ENCODE measurements around the gene FABP6. TPM values are rescaled to one million over a fixed set of nuclear protein-coding genes. Genes with fewer than 3 reads are reported as not detected.
A peak's percentile ranks its signal among the peaks of the same experiment; 100 is the strongest.

FABP6 gene
- total RNA-seq, 1 experiment from 2014 or later = not detected

GRCh38 chr5:160199410-160199911 is 29.8 kb upstream of the FABP6 start:
- peak; percentile 62 to 90 for DNase-seq
- POLR2A ChIA-PET = no interaction called here
- no TSS peak for BruUV-seq (replicated peaks)
- intact Hi-C loops (cut with micrococcal nuclease; ENCODE audit: unreplicated experiment) = loop anchor here (1.0 kb wide), 6 partner anchors 11 to 192 kb away; no protein-coding TSS in a partner anchor
- Mint-ChIP-seq H3K36me3 (ENCODE audit: insufficient read depth, unreplicated experiment) (no peaks in the 10 kb centered on the region), H3K9me3 (ENCODE audit: unreplicated experiment) (no peaks in the 10 kb centered on the region), H3K27me3 (ENCODE audit: insufficient read depth, unreplicated experiment) (no peaks in the 10 kb centered on the region), H3K4me3 (ENCODE audit: unreplicated experiment) (peak overlapping the region; percentile 78), H3K4me1 (ENCODE audit: low read depth, unreplicated experiment) (peaks cover 19% of the 10 kb centered on the region), H3K27ac (ENCODE audit: unreplicated experiment) (peak overlapping the region; percentile 75)
- H3K4me3 ChIP-seq (ENCODE audit: low read depth, low read length) = peak overlapping the region; percentile 37
- CTCF ChIA-PET = interaction anchor here (0.7 to 3.6 kb wide), 5 partner anchors 11 to 219 kb away, joined by 3 to 19 read pairs (median 3); partner anchors contain the start of gene SLU7
- peak; percentile 63 to 94 for TF ChIP-seq CTCF (IDR thresholded peaks at IDR 0.05; ENCODE audit: insufficient read depth in 1 of 2, low read depth in 1 of 2, low read length in 1 of 2, severe bottlenecking in 1 of 2, unreplicated experiment in 1 of 2)
- H3K36me3 ChIP-seq (ENCODE audit: control insufficient read depth, insufficient read depth, low read length) = no peaks in the 10 kb centered on the region
- H3K9me3 ChIP-seq = no peaks in the 10 kb centered on the region
- H3K4me1 ChIP-seq = peaks cover 21% of the 10 kb centered on the region
- no peaks in the 10 kb centered on the region for H3K27me3 ChIP-seq (replicated peaks; ENCODE audit: control insufficient read depth, insufficient read depth, low read length)

- intact Hi-C loops (cut with micrococcal nuclease; ENCODE audit: unreplicated experiment) = no loop called here
- CTCF ChIA-PET = no interaction called here
- TF ChIP-seq CTCF (IDR thresholded peaks at IDR 0.05; ENCODE audit: insufficient read depth in 1 of 2, low read depth in 1 of 2, low read length in 1 of 2, severe bottlenecking in 1 of 2, unreplicated experiment in 1 of 2) = no peak
- no peaks in the 10 kb centered on the region for H3K9me3 ChIP-seq
- Mint-ChIP-seq H3K9me3 (ENCODE audit: unreplicated experiment) (no peaks in the 10 kb centered on the region), H3K4me3 (ENCODE audit: unreplicated experiment) (no peak overlapping the region), H3K27ac (ENCODE audit: unreplicated experiment) (no peak overlapping the region), H3K36me3 (ENCODE audit: insufficient read depth, unreplicated experiment) (no peaks in the 10 kb centered on the region), H3K4me1 (ENCODE audit: low read depth, unreplicated experiment) (peaks cover 22% of the 10 kb centered on the region), H3K27me3 (ENCODE audit: insufficient read depth, unreplicated experiment) (no peaks in the 10 kb centered on the region)
- no peak for DNase-seq
- POLR2A ChIA-PET = no interaction called here
- H3K4me3 ChIP-seq (ENCODE audit: low read depth, low read length) = no peak overlapping the region
- no peaks in the 10 kb centered on the region for H3K36me3 ChIP-seq (ENCODE audit: control insufficient read depth, insufficient read depth, low read length)
- H3K27me3 ChIP-seq (replicated peaks; ENCODE audit: control insufficient read depth, insufficient read depth, low read length) = no peaks in the 10 kb centered on the region
- BruUV-seq (replicated peaks) = no TSS peak
- H3K4me1 ChIP-seq = peaks cover 26% of the 10 kb centered on the region
Observed at GRCh38 chr5:160207061-160207460, 22.2 kb upstream of the FABP6 start.

GRCh38 chr5:160209917-160210316 is 19.4 kb upstream of the FABP6 start:
- peak; percentile 75 to 77 for DNase-seq
- Histone ChIP-seq H3K4me1 (peaks cover 26% of the 10 kb centered on the region), H3K36me3 (ENCODE audit: control insufficient read depth, insufficient read depth, low read length) (no peaks in the 10 kb centered on the region), H3K9me3 (no peaks in the 10 kb centered on the region), H3K27me3 (replicated peaks; ENCODE audit: control insufficient read depth, insufficient read depth, low read length) (no peaks in the 10 kb centered on the region), H3K4me3 (ENCODE audit: low read depth, low read length) (no peak overlapping the region)
- H3K4me1 Mint-ChIP-seq (ENCODE audit: low read depth, unreplicated experiment) = peaks cover 22% of the 10 kb centered on the region
- H3K9me3 Mint-ChIP-seq (ENCODE audit: unreplicated experiment) = no peaks in the 10 kb centered on the region
- H3K27me3 Mint-ChIP-seq (ENCODE audit: insufficient read depth, unreplicated experiment) = no peaks in the 10 kb centered on the region
- H3K36me3 Mint-ChIP-seq (ENCODE audit: insufficient read depth, unreplicated experiment) = no peaks in the 10 kb centered on the region
- H3K4me3 Mint-ChIP-seq (ENCODE audit: unreplicated experiment) = peak overlapping the region; percentile 8
- intact Hi-C loops (cut with micrococcal nuclease; ENCODE audit: unreplicated experiment) = loop anchor here (1.0 kb wide), 2 partner anchors 11 to 51 kb away; no protein-coding TSS in a partner anchor
- no TSS peak for BruUV-seq (replicated peaks)
- POLR2A ChIA-PET = interaction anchor here (0.8 to 1.0 kb wide), 2 partner anchors 103 to 201 kb away, joined by 3 read pairs; partner anchors contain the start of gene TTC1
- TF ChIP-seq CTCF (IDR thresholded peaks at IDR 0.05; ENCODE audit: insufficient read depth in 1 of 2, low read depth in 1 of 2, low read length in 1 of 2, severe bottlenecking in 1 of 2, unreplicated experiment in 1 of 2) = no peak
- peak overlapping the region; percentile 65 for H3K27ac Mint-ChIP-seq (ENCODE audit: unreplicated experiment)
- CTCF ChIA-PET = interaction anchor here (0.6 to 1.7 kb wide), 7 partner anchors 30 to 190 kb away, joined by 3 to 7 read pairs (median 3); no protein-coding TSS in a partner anchor
